Liver (tissue), 3 donors: ENCODE results near the gene TBC1D16.

Experiments
- CTCF ChIP-seq: fragments of 150-350 bp; IDR thresholded peaks from 2 replicates; pipeline ENCODE4 v1.5.1; 2017; ENCODE audit warnings: improper control_type of control experiment, low read depth, low read length; ENCODE audit not compliant: missing input control
- EGR1 ChIP-seq, 2 donors: IDR thresholded peaks; 2 replicates each; pipeline ENCODE4 v1.6.1; 2016 to 2018; ENCODE audit warnings: antibody characterized with exemption in 2 of 2, low read depth in 2 of 2
- GABPA ChIP-seq, 2 donors: IDR thresholded peaks in 1 of 2; conservative IDR thresholded peaks in 1 of 2; 2 replicates each; pipeline ENCODE4 v1.6.1; 2016; ENCODE audit warnings: antibody characterized with exemption in 2 of 2, mild to moderate bottlenecking in 1 of 2, moderate library complexity in 1 of 2
- HNF4G ChIP-seq: IDR thresholded peaks from 2 replicates; pipeline ENCODE4 v1.6.1; 2016; ENCODE audit warnings: antibody characterized with exemption
- JUND ChIP-seq, 2 donors: IDR thresholded peaks; 2 replicates each; pipeline ENCODE4 v1.6.1; 2016; ENCODE audit warnings: antibody characterized with exemption in 2 of 2
- NR2F2 ChIP-seq: IDR thresholded peaks from 2 replicates; pipeline ENCODE4 v1.6.1; 2016; ENCODE audit warnings: antibody characterized with exemption
- RAD21 ChIP-seq, 2 donors: IDR thresholded peaks; 2 replicates each; pipeline ENCODE4 v1.6.1; 2016; ENCODE audit warnings: antibody characterized with exemption in 2 of 2, mild to moderate bottlenecking in 2 of 2
- YY1 ChIP-seq: IDR thresholded peaks from 2 replicates; pipeline ENCODE4 v1.6.1; 2016; ENCODE audit warnings: antibody characterized with exemption, mild to moderate bottlenecking
- TF ChIP-seq, protein P1 (sequence below): IDR thresholded peaks from 2 replicates; pipeline ENCODE4 v1.6.1; 2016; ENCODE audit warnings: antibody characterized with exemption, mild to moderate bottlenecking
- TF ChIP-seq, protein P2 (sequence below): IDR thresholded peaks from 2 replicates; pipeline ENCODE4 v1.6.1; 2016; ENCODE audit warnings: antibody characterized with exemption
- donor health status: healthy.
- donor health status: healthy.

DNA sequence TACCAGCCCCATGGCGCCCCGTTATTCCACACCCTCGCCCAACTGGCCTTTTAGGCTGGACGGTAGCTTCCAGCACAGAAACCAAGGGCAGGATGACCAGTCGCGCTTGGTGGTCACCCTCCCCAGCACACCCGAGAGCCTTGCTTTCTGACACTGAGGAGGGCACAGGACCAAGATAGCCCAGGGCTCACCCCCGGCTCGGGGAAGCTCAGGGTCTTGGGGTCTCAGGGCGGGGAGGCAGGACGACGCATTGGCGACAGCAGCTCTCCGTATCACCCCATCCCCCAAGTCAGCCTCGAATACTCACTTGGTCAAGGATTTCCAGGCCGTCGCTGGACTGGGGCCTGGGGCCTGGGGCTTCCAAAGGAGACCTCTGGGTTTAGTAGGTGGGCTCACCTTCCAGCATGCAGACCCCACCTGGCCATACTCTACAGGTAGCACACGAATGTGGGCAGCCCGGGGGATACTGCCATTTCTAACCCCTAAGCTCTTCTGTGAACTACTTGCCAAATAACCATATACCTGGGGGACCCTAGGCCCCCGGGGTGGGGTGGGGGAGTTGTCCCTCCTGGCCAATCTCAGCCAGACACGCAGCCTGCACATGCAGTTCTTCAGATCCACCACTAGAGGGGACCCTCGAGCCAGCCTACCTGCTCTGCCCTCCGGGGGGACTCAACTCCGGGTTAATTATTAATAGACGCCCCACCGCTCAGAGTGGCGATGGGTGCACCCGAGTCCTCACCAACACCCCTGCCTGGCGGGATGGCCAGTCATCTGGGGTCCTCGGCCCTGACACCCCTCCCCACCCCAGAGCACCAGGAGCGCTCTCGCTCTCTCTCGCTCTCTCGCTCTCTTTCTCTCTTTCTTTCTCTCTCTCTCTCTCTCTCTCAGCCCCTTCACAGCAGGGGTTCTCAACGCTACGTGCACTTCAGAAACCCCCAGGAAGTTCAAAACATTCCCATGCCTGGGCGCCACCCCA, 30.0 kb downstream of the TBC1D16 start:
- TF ChIP-seq, protein P1, sequence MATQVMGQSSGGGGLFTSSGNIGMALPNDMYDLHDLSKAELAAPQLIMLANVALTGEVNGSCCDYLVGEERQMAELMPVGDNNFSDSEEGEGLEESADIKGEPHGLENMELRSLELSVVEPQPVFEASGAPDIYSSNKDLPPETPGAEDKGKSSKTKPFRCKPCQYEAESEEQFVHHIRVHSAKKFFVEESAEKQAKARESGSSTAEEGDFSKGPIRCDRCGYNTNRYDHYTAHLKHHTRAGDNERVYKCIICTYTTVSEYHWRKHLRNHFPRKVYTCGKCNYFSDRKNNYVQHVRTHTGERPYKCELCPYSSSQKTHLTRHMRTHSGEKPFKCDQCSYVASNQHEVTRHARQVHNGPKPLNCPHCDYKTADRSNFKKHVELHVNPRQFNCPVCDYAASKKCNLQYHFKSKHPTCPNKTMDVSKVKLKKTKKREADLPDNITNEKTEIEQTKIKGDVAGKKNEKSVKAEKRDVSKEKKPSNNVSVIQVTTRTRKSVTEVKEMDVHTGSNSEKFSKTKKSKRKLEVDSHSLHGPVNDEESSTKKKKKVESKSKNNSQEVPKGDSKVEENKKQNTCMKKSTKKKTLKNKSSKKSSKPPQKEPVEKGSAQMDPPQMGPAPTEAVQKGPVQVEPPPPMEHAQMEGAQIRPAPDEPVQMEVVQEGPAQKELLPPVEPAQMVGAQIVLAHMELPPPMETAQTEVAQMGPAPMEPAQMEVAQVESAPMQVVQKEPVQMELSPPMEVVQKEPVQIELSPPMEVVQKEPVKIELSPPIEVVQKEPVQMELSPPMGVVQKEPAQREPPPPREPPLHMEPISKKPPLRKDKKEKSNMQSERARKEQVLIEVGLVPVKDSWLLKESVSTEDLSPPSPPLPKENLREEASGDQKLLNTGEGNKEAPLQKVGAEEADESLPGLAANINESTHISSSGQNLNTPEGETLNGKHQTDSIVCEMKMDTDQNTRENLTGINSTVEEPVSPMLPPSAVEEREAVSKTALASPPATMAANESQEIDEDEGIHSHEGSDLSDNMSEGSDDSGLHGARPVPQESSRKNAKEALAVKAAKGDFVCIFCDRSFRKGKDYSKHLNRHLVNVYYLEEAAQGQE: no peak
- TF ChIP-seq CTCF (peak; percentile 97), GABPA (IDR thresholded peaks at IDR 0.05 in 1 of 2, conservative IDR thresholded peaks at IDR 0.05 in 1 of 2) (no peak), NR2F2 (no peak), YY1 (no peak), RAD21 (IDR thresholded peaks at IDR 0.05) (peak; percentile 90 to 92), EGR1 (IDR thresholded peaks at IDR 0.05; ENCODE audit: low read depth in 2 of 2) (no peak), HNF4G (no peak), JUND (IDR thresholded peaks at IDR 0.05) (no peak)
- TF ChIP-seq, protein P2, sequence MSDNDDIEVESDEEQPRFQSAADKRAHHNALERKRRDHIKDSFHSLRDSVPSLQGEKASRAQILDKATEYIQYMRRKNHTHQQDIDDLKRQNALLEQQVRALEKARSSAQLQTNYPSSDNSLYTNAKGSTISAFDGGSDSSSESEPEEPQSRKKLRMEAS: no peak
